ENCODE results near the gene NPR1.
A peak's percentile ranks its signal among the peaks of the same experiment; 100 is the strongest.
"Not testable (repeated sequence)": the region's sequence is repeated elsewhere in the genome, so short reads cannot be mapped to it uniquely, and the experiment has no call there.

NPR1 gene

DNA sequence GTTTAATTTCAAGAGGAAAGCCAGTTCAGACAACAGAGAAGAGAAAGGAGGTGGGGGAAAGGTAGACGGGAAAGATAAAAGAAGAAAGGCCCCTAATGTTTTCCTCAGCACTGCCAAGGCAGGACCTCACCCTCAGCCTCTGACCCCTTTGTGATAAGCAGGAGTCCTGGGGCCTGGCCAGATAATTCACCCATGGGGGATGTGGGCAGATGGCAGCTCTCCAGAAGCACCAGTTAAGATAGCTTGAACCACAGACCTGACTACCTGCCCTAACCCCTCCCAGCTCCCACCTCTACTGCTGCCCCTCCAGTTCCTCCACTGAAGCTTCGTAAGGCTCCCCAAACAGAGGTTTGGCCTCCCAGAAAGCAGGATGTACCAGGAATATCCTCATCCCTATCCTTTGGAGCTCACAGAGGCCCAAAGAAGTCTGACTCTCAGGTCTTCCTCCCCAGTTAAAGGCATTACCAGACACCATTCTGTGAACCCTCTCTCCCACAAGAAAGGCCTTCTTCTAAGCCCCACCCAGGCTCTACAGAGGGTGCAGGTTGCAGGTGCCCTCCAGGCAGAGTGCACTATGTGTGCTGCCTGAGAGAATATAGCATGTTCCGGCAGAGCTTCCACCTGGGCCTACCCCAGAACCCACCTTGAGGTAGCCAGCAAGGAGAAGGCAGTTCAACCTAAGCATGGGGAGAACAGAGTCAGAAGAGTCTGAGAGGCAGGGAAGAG lies 29.2 kb upstream of the NPR1 start:
- no peak for DNase-seq

DNA sequence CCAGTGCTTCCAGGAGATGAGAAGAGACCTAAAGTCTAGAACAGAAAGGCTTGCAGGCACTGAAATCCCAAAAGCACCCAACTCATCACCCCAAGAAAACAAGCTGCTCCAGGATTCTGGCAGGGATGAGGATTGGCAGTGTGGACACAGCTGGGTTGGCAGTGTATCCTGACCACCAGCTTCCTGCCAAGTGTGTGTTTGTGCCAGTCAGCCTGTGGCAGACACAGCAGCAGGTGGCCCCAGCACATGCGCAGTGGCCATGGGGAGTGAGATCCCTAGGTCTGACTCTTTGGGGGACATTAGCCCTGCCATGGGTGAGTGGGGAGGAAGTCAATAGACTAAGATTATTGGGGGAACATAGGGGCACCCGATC lies 28.6 kb upstream of the NPR1 start:
- DNase-seq = peak in 47 of 51 donors; percentile 7 to 85 (median 67)

DNA sequence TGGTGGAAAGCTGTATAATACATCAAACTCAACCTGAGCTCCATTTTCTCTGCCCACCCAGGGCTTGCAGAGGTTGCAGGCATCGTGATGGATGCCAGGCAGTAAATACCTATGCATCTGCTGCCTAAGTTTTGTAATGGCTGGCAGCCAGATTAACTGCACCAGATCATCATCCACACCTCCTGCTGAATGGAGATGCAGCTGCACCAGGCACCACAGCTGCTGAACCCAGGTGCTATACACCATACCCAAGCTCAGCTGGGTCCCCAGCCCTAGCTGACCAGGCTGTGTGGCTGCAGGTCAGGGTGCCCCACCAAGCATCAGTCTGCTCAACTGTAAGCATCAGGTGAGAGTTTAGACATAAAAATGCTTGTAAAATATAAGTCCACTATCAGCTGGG lies 26.7 kb upstream of the NPR1 start:
- no peak for DNase-seq

DNA sequence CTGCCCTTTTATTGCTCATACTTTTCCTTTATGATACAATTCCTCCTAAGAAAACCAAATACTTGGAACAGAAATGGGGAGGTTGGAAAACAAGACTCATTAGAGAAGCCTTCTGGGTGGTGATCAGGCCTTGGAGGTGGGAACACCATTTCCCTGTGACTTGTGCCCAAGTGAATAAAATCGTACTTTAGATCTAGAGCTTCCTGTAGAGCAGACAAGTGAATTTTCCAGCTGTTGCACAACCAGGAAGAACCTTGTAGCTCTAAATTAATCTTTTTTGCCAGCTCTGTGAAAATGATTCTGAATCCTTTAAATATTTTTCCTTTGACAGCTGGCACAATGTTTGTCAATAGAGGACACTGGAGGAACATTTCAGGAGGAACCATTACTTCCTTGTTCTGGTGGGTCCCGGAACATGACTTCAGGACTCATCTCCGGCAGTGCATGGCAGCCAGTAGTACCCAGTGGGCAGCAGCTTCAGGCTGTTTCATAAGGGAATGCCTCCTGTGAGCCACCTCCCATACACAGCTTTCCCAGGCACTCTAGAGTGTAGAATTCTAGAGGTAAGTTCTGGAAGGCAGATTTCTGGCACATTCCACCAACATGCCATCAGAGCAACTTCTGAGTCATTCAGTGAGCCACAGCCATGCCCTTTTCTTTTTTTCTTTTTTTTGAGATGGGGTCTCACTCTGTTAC lies 25.5 kb upstream of the NPR1 start:
- DNase-seq = peak in 1 of 51 donors; percentile 12

DNA sequence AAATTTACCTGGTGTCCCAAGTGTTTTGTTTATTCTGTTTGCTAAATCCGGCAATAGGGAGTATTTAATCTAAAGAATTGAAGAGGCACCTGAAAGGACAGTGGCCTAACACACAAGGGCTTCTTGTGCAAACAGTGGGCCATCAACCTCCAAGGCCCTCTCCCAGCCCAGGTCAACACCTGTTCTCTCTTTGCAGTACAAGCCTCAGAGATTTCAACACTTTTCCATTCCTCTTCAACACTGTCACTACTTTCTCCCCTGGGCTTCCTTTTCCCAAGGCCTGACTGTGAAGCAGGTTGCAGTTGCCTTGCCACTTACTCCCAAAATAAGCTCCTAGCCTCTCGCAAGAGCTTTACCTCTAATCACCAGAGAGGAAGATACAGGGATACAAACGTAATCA lies 23.2 kb upstream of the NPR1 start:
- no peak for DNase-seq

DNA sequence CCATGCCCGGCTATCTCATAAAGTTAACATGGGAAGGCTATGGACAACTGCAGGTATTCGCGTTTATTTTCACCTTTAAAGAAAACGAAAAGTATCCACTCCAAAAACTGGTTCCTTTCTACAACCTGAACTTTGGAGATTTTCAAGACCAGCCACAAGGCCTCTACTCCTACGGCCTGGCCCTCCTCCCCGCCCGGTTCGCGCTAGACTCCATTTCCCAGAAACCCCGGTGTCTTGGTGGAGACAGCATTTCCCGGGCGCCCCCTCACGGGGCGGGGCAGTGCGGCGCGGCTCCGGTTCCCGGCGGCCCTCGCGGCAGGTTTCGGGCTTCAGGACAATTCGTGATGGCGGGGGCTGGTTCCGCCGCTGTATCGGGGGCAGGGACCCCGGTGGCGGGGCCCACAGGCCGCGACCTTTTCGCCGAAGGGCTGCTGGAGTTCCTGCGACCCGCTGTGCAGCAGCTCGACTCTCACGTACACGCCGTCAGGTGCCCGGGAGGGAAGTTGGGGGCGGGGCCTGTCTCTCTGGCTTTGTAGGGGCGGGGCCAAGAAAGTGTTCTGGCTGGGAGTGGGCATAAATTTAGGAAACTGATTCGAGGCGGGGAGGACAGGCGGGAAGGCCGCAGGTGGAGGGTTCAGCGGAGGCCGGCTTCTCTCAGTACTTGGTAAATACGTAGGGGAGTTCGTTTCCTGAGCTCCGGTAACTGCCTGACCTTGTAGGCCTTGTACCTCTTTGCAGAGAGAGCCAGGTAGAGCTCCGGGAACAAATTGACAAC lies 19.9 kb upstream of the NPR1 start, which contains the start of gene SNAPIN:
Gene SNAPIN, plus strand, starts transcription at position 304 of the 775 bp plus-strand sequence. Its CDS starts 41 bp downstream, at position 345.
- DNase-seq = peak; percentile 44 to 98 (median 86)

DNA sequence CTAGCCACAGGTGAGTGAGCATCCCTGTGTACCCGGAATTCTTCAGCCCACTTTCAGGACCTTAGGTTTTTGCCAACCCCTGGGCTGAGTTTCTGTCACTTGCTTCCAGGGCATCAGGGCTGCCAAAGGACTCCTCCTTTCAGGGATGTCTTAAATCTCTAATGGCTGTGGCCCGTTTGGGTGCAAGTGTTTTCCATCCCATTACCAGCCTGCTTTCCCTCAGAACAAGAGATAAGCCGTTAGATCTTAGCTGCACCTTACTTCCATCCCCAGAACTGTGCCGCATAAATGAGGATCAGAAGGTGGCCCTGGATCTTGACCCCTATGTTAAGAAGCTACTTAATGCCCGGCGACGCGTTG lies 19.3 kb upstream of the NPR1 start:
- no peak for DNase-seq

DNA sequence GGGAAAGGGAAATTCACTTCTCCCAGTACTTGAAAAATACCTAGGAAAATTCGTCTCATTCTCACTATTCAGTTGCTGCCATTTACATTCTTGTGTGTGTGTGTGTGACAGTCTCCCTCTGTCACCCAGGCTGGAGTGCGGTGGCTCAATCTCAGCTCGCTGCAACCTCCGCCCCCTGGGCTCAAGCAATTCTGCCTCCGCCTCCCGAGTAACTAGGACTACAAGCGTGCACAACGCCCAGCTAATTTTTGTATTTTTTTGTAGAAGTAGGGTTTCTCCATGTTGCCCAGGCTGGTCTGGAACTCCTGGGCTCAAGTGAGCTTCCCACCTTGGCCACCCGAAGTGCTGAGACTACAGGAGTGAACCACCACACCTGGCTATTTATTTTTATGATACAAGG lies 18.8 kb upstream of the NPR1 start:
- DNase-seq = no peak

DNA sequence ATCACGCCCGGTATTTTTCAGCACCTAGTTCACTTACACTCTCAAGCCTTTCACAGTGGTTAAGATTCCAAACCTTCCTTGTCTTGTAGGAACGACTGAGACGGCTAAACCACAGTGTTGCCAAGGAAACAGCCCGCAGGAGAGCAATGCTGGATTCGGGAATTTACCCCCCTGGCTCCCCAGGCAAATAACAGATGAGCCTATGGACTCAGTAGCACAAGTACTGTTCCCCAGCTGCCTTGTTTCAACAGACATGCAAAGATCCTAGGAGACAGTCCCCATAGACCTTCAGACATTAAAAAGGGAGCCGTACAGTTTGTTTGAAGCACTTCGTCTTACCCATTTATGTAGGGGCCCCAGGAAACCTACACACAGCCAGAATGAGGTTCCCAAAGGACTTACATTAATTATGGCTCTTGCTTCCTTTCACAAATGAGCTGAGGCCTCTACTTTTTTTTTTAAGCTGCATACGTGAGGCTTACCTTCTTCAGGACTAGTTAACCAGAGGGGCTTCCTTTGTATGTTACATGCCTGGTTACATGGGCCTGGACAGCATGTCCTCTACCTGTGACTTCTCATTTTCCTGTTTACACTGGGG lies 17.3 kb upstream of the NPR1 start:
- DNase-seq = no peak

DNA sequence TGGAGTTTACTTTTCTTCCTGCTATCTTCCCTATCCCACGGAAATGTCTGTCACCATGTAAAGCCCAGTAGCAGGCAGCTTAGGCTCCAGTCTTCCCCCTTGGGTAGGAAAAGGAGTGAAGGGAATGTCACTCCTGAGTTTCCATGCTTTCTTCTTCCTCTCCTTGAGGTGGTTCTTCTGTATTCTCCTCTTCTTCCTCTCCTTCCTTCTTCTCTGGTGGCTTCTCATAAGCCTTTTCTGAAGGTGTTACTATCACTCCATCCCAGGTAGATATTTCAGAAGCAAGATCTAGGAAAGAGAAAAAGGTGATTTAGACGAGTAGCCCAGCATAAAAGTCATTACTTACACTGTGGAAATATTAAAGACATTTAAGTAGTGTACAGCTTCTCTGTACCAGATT lies 16.2 kb upstream of the NPR1 start:
- no peak for DNase-seq

DNA sequence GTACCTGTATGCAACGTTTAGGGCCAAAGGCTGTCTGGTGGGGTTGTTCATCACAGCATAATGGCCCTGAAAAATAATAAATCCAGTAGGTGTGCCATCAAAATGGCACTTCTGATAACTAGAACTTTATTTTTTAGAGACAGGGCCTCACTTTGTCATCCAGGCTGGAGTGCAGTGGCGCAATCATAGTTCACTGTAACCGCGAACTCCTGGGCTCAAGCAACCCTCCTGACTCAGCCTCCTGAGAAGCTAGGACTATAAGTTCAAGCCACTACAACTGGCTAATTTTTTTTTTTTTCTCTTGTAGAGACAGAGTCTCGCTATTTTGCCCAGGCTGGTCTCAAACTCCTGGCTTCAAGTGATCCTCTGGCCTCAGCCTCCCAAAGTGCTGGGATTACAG lies 15.3 kb upstream of the NPR1 start:
- DNase-seq = no peak

DNA sequence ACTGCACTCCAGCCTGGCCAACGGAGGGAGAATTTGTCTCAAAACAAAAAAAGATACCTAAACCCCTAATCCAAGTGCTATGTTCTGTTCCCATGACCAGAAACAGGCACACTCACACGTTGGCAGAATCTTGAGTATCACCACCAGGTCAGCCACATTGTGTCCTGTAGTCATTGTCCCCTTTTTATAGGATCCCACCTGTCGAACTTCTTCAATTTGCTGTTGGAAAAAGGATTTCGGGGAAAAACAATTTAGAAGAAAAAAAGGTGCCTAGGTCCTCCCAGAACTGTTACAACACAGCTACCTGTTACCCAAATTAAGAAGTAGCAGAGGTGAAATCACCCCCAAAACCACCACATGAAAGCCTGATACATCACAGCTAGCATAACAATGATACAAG lies 11.0 kb upstream of the NPR1 start:
- DNase-seq = no peak

DNA sequence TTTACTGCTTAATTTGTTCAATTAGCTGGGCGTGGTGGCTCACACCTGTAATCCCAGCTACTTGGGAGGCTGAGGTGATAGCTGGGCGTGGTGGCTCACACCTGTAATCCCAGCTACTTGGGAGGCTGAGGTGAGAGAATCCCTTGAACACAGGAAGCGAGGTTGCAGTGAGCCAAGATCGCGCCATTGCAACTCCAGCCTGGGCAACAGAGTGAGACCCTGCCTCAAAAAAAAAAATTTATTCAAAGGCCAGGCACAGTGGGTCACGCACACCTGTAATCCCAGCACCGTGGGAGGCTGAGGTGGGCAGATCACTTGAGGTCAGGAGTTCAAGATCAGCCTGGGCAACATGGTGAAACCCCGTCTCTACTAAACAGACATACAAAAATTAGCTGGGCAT lies 9.8 kb upstream of the NPR1 start:
- DNase-seq = not testable (repeated sequence)

DNA sequence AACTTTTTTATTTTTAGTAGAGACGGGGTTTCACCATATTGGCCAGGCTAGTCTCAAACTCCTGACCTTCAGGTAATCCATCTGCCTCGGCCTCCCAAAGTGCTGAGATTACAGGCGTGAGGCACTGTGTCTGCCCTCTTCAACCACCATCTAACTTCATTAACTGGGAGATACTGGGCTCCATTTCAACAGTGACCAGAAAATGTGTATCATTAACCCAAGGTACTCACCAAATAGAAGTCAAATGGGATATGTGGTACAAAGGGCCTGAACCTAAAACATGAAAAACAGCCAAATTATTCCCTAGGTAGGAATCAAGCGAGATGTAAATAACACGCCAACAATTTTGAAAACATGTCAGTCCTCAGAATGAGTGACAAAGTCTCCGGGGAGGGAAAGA lies 8.9 kb upstream of the NPR1 start:
- DNase-seq = no peak

DNA sequence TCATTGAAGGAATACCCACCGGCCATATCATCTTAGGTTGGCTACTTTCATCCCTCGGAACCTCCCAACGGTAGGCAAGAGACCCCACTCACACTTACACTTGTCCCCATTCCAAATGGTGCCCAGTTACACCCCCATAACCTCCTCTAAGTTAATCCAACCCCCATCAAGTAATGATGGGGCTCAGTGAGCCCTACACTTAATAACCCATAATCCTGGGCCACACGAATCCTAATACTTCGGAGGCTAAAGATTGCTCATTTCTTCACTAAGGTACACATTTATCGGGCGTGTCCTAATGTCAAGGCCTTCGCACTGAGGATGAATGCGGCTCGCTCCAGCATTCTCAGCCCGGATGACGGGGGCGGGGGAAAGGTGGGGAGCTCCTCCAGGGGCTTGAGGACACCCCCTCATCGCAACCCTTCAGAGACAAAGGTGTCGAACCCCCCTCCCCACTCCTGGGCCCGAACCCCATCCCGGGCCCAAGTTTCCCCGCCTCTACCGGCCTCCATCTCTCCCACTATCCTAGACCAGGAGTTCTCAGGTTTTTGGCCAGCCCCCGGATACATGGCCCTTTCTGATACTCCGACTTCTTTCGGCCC lies 8.1 kb upstream of the NPR1 start:
- no peak for DNase-seq

DNA sequence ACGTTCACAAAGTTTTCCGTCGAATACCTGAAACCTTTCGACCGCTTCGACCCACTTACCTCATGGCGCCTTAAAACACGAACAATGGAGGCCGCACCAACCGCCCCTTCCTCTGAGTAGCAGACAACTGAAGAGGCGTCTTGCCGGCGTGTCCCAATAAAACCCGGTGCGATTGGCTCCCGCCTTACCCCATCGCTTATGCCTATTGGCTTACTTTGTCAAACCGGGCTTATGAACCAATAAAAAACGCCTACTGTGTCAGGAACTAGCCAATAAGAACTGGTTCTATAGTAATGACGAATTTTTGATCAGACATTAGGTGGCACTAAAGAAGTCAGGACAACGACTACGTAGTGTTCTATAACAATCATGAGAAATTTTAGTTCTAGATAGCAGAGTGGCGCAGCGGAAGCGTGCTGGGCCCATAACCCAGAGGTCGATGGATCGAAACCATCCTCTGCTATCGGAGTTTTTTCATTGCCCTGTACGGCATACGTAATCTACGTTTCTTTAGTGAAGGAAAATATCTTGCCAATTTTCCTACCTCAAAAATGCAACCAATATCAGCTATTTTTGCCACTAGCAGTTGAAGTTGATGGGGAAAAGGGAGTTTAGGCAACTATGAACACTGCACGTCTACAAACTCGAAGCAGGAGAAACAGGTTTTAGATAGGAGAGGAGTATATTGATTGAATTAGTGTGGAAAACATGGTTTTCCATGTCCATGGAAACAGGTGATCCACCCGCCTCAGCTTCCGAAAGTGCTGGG lies 7.4 kb upstream of the NPR1 start, which contains the start of gene ILF2:
Gene ILF2, minus strand, starts transcription at position 135 of the 769 bp plus-strand sequence. Its CDS starts 71 bp downstream, at position 64.
- DNase-seq = peak; percentile 54 to 98 (median 89)

DNA sequence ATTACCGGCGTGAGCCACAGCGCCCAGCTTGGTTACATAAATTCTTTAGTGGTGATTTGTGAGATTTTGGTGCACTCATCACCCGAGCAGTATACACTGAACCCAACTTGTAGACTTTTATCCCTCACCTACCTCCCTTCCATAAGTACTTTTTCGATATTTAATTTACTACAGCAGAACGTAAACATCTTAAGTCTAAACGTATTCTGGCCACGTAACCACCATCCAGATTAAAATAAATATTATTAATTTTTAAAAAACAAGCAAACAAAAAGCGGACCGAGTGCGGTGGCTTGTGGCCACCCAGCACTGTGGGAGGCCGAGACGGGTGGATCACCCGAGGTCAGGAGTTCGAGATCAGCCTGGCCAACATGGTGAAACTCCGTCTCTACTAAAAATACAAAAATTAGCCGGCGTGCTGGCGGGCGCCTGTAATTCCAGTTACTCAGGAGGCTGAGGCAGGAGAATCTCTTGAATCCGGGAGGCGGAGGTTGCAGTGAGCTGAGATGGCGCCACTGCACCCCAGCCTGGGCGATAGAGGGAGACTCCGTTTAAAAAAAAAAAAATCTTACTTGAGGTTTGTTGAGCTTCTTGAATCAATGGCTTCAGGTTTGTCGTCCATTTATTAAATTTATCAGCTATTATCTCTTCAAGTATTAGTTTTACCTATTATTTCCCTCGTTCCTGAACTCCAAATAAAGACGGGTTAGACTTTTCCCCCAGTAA lies 6.7 kb upstream of the NPR1 start:
- DNase-seq = peak in 4 of 51 donors; percentile 18 to 38 (median 27)

DNA sequence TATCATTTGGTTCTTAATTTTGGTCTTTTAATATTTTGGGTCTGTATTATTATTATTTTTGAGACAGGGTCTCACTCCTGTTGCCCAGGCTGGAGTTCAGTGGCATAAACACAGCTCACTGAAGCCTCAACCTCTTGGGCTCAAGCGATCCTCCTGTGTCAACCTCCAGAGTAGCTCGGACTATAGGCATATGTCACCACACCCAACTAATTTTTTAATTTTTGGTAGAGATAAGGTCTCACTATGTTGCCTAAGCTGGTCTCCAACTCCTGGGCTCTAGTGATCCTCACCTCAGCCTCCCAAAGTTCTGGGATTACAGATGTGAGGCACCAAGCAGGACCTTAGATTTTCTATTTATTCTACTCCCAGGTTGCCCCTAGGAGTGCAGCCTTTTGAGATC lies 5.0 kb upstream of the NPR1 start:
- no peak for DNase-seq

DNA sequence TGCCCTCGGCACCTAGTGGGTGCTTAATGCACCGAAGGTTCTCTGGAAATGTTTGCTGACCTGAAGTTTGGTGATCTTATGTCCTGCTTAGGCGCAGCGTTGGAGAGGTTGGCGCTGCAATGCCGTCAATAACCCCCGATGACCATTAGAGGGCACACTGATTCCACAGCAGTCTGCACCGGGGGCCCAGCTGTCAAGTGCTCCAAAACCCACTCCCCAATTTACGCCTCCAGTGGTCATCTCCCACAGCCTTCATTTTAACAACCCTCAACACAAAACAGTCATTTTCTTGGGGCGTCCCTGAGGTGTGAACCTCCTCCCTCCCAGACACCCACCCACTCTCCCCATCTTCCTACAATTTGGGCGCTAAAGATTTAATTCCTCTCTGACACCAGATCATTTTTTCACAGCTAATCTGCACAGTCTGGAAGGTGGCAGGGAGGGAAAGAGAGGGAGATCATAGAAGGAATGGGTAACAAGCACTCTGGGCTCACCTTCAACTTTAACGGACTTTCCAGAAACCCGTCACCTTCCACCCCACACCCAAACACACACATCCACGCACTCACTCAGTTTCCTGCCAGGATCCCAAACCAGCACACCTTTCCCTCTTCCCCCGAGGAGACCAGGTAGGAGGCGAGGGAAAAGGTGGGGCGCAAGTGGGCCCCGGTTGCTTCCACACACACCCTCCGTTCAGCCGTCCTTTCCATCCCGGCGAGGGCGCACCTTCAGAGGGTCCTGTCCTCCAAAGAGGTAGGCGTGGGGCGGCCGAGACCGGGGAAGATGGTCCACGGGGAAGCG lies 570 bp upstream of the NPR1 start:
- peak in 22 of 51 donors; percentile 3 to 47 (median 20) for DNase-seq

All from hypothalamus (tissue), 51 donors.